Neural cell (in vitro differentiated cells): ENCODE measurements around the gene NOC4L. TPM values are rescaled to one million over a fixed set of nuclear protein-coding genes. Genes with fewer than 3 reads are reported as not detected.

Source experiments
- H2AFZ ChIP-seq: fragments of 200-600, 300-800 bp; sonication (generic), shearing (Covaris generic); 2 replicates; pipeline ENCODE4 v1.6.0; 2014; ENCODE audit warnings: low read depth, mild to moderate bottlenecking, antibody characterized with exemption, low read length, moderate library complexity
- H3F3A ChIP-seq: fragments of 200-600 bp; shearing (Covaris generic); 2 replicates; pipeline ENCODE4 v1.6.1; 2016; ENCODE audit warnings: mild to moderate bottlenecking, moderate library complexity, mixed read lengths, antibody characterized with exemption, low read length; ENCODE audit not compliant: insufficient read depth, poor library complexity, severe bottlenecking
- H3K27ac ChIP-seq: fragments of 200-600, 300-800 bp; sonication (generic), shearing (Covaris generic); 2 replicates; pipeline ENCODE4 v1.5.1; 2014; ENCODE audit warnings: mild to moderate bottlenecking, low read length, moderate library complexity
- H3K27me3 ChIP-seq: fragments of 300-800, 200-600 bp; sonication (generic), shearing (Covaris generic); 2 replicates; pipeline ENCODE4 v1.6.0; 2014; ENCODE audit warnings: mild to moderate bottlenecking, low read depth, low read length, moderate library complexity; ENCODE audit not compliant: insufficient read depth
- H3K36me3 ChIP-seq: fragments of 300-800, 200-600 bp; sonication (generic), shearing (Covaris generic); 2 replicates; pipeline ENCODE4 v1.5.1; 2014; ENCODE audit warnings: mild to moderate bottlenecking, antibody characterized with exemption, low read length, moderate library complexity; ENCODE audit not compliant: insufficient read depth
- H3K4me2 ChIP-seq: fragments of 300-800, 200-600 bp; sonication (generic), shearing (Covaris generic); 2 replicates; pipeline ENCODE4 v1.6.0; 2014; ENCODE audit warnings: mild to moderate bottlenecking, low read length
- H3K4me3 ChIP-seq: fragments of 300-800, 200-600 bp; sonication (generic), shearing (Covaris generic); 2 replicates; pipeline ENCODE4 v1.5.1; 2014; ENCODE audit warnings: mild to moderate bottlenecking, low read length, moderate library complexity
- H3K79me2 ChIP-seq: fragments of 200-600 bp; shearing (Covaris generic); replicated peaks from 2 replicates; pipeline ENCODE4 v1.6.0; 2014; ENCODE audit warnings: mild to moderate bottlenecking, low read length, moderate library complexity; ENCODE audit not compliant: insufficient read depth
- H3K9ac ChIP-seq: fragments of 300-800, 200-600 bp; sonication (generic), shearing (Covaris generic); 2 replicates; pipeline ENCODE4 v1.6.1; 2016; ENCODE audit warnings: mild to moderate bottlenecking, low read length, mixed read lengths
- H3K9me2 ChIP-seq: fragments of 200-600 bp; shearing (Covaris generic); 2 replicates; pipeline ENCODE4 v1.6.1; 2016; ENCODE audit warnings: mild to moderate bottlenecking, low read length, mixed read lengths; ENCODE audit not compliant: insufficient read depth
- H3K9me3 ChIP-seq: fragments of 200-600, 300-800 bp; sonication (generic), shearing (Covaris generic); 2 replicates; pipeline ENCODE4 v1.6.1; 2016; ENCODE audit warnings: mild to moderate bottlenecking, mixed run types, low read length, moderate library complexity, mixed read lengths
- H4K20me1 ChIP-seq: fragments of 200-600 bp; shearing (Covaris generic); 2 replicates; pipeline ENCODE4 v1.6.1; 2016; ENCODE audit warnings: mild to moderate bottlenecking, mixed run types; ENCODE audit not compliant: insufficient read depth
- CTCF ChIP-seq: fragments of 450-650 bp; IDR thresholded peaks from 2 replicates; pipeline ENCODE4 v1.5.1; 2014; ENCODE audit warnings: antibody characterized with exemption, mild to moderate bottlenecking, moderate library complexity; ENCODE audit not compliant: poor library complexity, severe bottlenecking
- EP300 ChIP-seq: fragments of 450-650 bp; conservative IDR thresholded peaks from 2 replicates; pipeline ENCODE4 v1.6.1; 2014; ENCODE audit warnings: antibody characterized with exemption, mild to moderate bottlenecking, moderate library complexity; ENCODE audit not compliant: poor library complexity, severe bottlenecking
- MXI1 ChIP-seq: fragments of 450-650 bp; conservative IDR thresholded peaks from 2 replicates; pipeline ENCODE4 v1.6.1; 2014; ENCODE audit warnings: antibody characterized with exemption, mild to moderate bottlenecking; ENCODE audit not compliant: poor library complexity, severe bottlenecking
- POLR2AphosphoS5 ChIP-seq: IDR thresholded peaks from 2 replicates; pipeline ENCODE4 v1.6.1; 2012
- RAD21 ChIP-seq: fragments of 450-650 bp; conservative IDR thresholded peaks from 2 replicates; pipeline ENCODE4 v1.6.1; 2014; ENCODE audit warnings: antibody characterized with exemption, mild to moderate bottlenecking, moderate library complexity
- REST ChIP-seq: IDR thresholded peaks from 2 replicates; pipeline ENCODE4 v1.6.1; 2012; ENCODE audit warnings: borderline replicate concordance
- SMC3 ChIP-seq: fragments of 450-650 bp; conservative IDR thresholded peaks from 2 replicates; pipeline ENCODE4 v1.6.1; 2014; ENCODE audit warnings: antibody characterized with exemption, mild to moderate bottlenecking, moderate library complexity; ENCODE audit not compliant: poor library complexity
- TAF1 ChIP-seq: IDR thresholded peaks from 2 replicates; pipeline ENCODE4 v1.6.1; 2012; ENCODE audit warnings: low read depth
- polyA plus RNA-seq: library from polyadenylated mRNA; depleted of rRNA; stranded (reverse); fragments of >200 nt; gene quantifications from 2 replicates; pipeline ENCODE4 v1.2.3, GENCODE V29; 2014

Gene NOC4L
- polyA plus RNA-seq, 1 donor from 2014 or later: 26.9 TPM

GRCh38 chr12:132156573-132157325, 12.5 kb downstream of the NOC4L start:
- Histone ChIP-seq H4K20me1 (no peaks in the 10 kb centered on the region), H3K27me3 (no peaks in the 10 kb centered on the region)

GRCh38 chr12:132157733-132158409, 13.6 kb downstream of the NOC4L start:
- Histone ChIP-seq H3K4me3 (no peak overlapping the region), H3K79me2 (no peaks in the 10 kb centered on the region), H3K9me2 (no peaks in the 10 kb centered on the region), H3K9me3 (no peaks in the 10 kb centered on the region), H3F3A (no peaks in the 10 kb centered on the region), H3K36me3 (no peaks in the 10 kb centered on the region), H2AFZ (no peak overlapping the region), H4K20me1 (no peaks in the 10 kb centered on the region), H3K9ac (no peak overlapping the region), H3K27ac (no peak overlapping the region), H3K27me3 (no peaks in the 10 kb centered on the region), H3K4me2 (no peak overlapping the region)
- TF ChIP-seq REST (no peak), MXI1 (no peak), SMC3 (no peak), TAF1 (no peak), RAD21 (no peak), CTCF (no peak), EP300 (no peak)

More at GRCh38 chr12:132156573-132157325, 12.5 kb downstream of the NOC4L start:
- H3K79me2 ChIP-seq: no peaks in the 10 kb centered on the region
- no peaks in the 10 kb centered on the region for H3K9me3 ChIP-seq
- no peaks in the 10 kb centered on the region for H3F3A ChIP-seq
- TF ChIP-seq POLR2AphosphoS5 (no peak), REST (no peak)
- no peaks in the 10 kb centered on the region for H3K9me2 ChIP-seq
- H3K4me3 ChIP-seq: no peak overlapping the region
- no peak overlapping the region for H3K27ac ChIP-seq
- H3K9ac ChIP-seq: no peak overlapping the region
- H3K4me2 ChIP-seq: no peak overlapping the region
- no peak overlapping the region for H2AFZ ChIP-seq
- H3K36me3 ChIP-seq: no peaks in the 10 kb centered on the region
